ENCODE measurements around the gene CTNNA3. TPM values are rescaled to one million over a fixed set of nuclear protein-coding genes. Genes with fewer than 3 reads are reported as not detected.

CTNNA3 gene
- total RNA-seq, 1 donor from 2014 or later: not detected

GRCh38 chr10:66837990-66838389 lies 858.0 kb downstream of the CTNNA3 start:
- DNase-seq (ENCODE audit: low read depth) (no peak), FAIRE-seq (no peak)
- H3K36me3 ChIP-seq (ENCODE audit: control insufficient read depth, insufficient read depth, low read length): no peaks in the 10 kb centered on the region
- TF ChIP-seq, protein P1, sequence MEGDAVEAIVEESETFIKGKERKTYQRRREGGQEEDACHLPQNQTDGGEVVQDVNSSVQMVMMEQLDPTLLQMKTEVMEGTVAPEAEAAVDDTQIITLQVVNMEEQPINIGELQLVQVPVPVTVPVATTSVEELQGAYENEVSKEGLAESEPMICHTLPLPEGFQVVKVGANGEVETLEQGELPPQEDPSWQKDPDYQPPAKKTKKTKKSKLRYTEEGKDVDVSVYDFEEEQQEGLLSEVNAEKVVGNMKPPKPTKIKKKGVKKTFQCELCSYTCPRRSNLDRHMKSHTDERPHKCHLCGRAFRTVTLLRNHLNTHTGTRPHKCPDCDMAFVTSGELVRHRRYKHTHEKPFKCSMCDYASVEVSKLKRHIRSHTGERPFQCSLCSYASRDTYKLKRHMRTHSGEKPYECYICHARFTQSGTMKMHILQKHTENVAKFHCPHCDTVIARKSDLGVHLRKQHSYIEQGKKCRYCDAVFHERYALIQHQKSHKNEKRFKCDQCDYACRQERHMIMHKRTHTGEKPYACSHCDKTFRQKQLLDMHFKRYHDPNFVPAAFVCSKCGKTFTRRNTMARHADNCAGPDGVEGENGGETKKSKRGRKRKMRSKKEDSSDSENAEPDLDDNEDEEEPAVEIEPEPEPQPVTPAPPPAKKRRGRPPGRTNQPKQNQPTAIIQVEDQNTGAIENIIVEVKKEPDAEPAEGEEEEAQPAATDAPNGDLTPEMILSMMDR (IDR thresholded peaks at IDR 0.05; ENCODE audit: insufficient read depth, low read length, severe bottlenecking): no peak
- no peaks in the 10 kb centered on the region for H3K27me3 ChIP-seq (ENCODE audit: control insufficient read depth, insufficient read depth, low read length)
- H3K4me3 ChIP-seq (ENCODE audit: low read depth, low read length): no peak overlapping the region

DNA sequence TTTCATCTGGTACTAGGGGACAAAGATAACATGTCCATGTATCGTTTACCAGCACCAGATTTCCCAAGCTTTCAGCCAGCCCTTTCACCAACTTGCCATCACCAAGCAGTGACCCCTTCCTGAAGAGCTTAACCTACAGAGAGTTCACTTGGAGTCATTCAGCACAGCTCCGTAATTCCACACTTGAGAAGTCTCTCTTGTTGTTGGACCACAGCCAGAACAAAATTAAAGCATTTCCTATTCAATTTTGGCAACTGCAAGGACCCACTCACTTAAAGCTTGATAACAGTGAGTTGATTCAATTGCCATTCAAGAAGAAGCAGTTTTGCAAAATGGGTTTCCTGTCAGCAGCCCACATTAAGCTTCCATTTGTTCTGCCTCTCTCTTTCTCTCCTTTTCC lies 858.7 kb downstream of the CTNNA3 start:
- DNase-seq (ENCODE audit: low read depth): no peak
- no peak overlapping the region for H3K4me3 ChIP-seq (ENCODE audit: low read depth, low read length)
- TF ChIP-seq, protein P1 (IDR thresholded peaks at IDR 0.05; ENCODE audit: insufficient read depth, low read length, severe bottlenecking): no peak
- FAIRE-seq: no peak
- no peaks in the 10 kb centered on the region for H3K27me3 ChIP-seq (ENCODE audit: control insufficient read depth, insufficient read depth, low read length)
- H3K36me3 ChIP-seq (ENCODE audit: control insufficient read depth, insufficient read depth, low read length): no peaks in the 10 kb centered on the region

DNA sequence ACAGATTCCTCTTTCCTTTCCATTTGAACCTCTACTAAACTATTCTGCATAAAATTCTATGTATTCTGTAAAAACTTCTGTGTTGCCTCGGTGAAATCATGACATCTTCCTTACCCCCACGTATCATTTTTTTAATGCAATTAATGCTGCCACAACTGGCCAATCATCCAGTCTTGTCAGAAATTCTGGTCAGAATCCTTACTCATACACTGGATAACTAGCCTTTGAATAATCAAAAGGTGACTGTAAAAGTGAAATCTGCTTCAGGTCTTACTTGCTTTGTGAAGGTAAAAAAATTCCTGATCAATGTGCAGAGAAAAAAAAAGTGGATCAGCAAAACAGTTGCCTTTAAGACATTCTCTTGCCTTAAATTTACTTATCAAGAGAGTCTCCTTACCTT lies 859.2 kb downstream of the CTNNA3 start:
- H3K36me3 ChIP-seq (ENCODE audit: control insufficient read depth, insufficient read depth, low read length): no peaks in the 10 kb centered on the region
- FAIRE-seq (no peak), DNase-seq (ENCODE audit: low read depth) (no peak)
- H3K27me3 ChIP-seq (ENCODE audit: control insufficient read depth, insufficient read depth, low read length): no peaks in the 10 kb centered on the region
- no peak overlapping the region for H3K4me3 ChIP-seq (ENCODE audit: low read depth, low read length)
- TF ChIP-seq, protein P1 (IDR thresholded peaks at IDR 0.05; ENCODE audit: insufficient read depth, low read length, severe bottlenecking): no peak

- no peak overlapping the region for H3K4me3 ChIP-seq (ENCODE audit: low read depth, low read length)
- no peaks in the 10 kb centered on the region for H3K36me3 ChIP-seq (ENCODE audit: control insufficient read depth, insufficient read depth, low read length)
- TF ChIP-seq, protein P1 (IDR thresholded peaks at IDR 0.05; ENCODE audit: insufficient read depth, low read length, severe bottlenecking): no peak
- no peaks in the 10 kb centered on the region for H3K27me3 ChIP-seq (ENCODE audit: control insufficient read depth, insufficient read depth, low read length)
- FAIRE-seq: no peak
- peak; percentile 83 for DNase-seq (ENCODE audit: low read depth)
Observed at GRCh38 chr10:66836057-66836456, 859.9 kb downstream of the CTNNA3 start.

GRCh38 chr10:66835400-66835799 lies 860.6 kb downstream of the CTNNA3 start:
- TF ChIP-seq, protein P1 (IDR thresholded peaks at IDR 0.05; ENCODE audit: insufficient read depth, low read length, severe bottlenecking): no peak
- FAIRE-seq (no peak), DNase-seq (ENCODE audit: low read depth) (no peak)
- Histone ChIP-seq H3K36me3 (ENCODE audit: control insufficient read depth, insufficient read depth, low read length) (no peaks in the 10 kb centered on the region), H3K4me3 (ENCODE audit: low read depth, low read length) (no peak overlapping the region), H3K27me3 (ENCODE audit: control insufficient read depth, insufficient read depth, low read length) (no peaks in the 10 kb centered on the region)

- FAIRE-seq: no peak
- Histone ChIP-seq H3K36me3 (ENCODE audit: control insufficient read depth, insufficient read depth, low read length) (no peaks in the 10 kb centered on the region), H3K4me3 (ENCODE audit: low read depth, low read length) (no peak overlapping the region), H3K27me3 (ENCODE audit: control insufficient read depth, insufficient read depth, low read length) (no peaks in the 10 kb centered on the region)
- peak; percentile 60 for DNase-seq (ENCODE audit: low read depth)
- TF ChIP-seq, protein P1 (IDR thresholded peaks at IDR 0.05; ENCODE audit: insufficient read depth, low read length, severe bottlenecking): no peak
Observed at GRCh38 chr10:66834802-66835201, 861.2 kb downstream of the CTNNA3 start.
